Measurements from ENCODE around the gene PKD1.
"Not testable (repeated sequence)": the region's sequence is repeated elsewhere in the genome, so short reads cannot be mapped to it uniquely, and the experiment has no call there.

GRCh38 chr16:2105291-2105690 lies 30.4 kb downstream of the PKD1 start:
- TF ChIP-seq ZNF784 (CRISPR knock-in tag; IDR thresholded peaks at IDR 0.05; ENCODE audit: borderline replicate concordance); HMGXB4 (CRISPR knock-in tag; IDR thresholded peaks at IDR 0.05; ENCODE audit: borderline replicate concordance in 1 of 2, low read depth in 1 of 2); JUNB (CRISPR knock-in tag; IDR thresholded peaks at IDR 0.05; ENCODE audit: borderline replicate concordance); MYC (CRISPR knock-in tag; IDR thresholded peaks at IDR 0.05; ENCODE audit: borderline replicate concordance); JUND (CRISPR knock-in tag; IDR thresholded peaks at IDR 0.05); YY1 (IDR thresholded peaks at IDR 0.05; ENCODE audit: insufficient read depth, insufficient replicate concordance, low read depth, low read length); USF2 (IDR thresholded peaks at IDR 0.05; ENCODE audit: low read depth, low read length); USF2 (CRISPR knock-in tag; IDR thresholded peaks at IDR 0.05; ENCODE audit: borderline replicate concordance): not testable (repeated sequence)
